ENCODE results near the gene PYM1. TPM values are rescaled to one million over a fixed set of nuclear protein-coding genes. Genes with fewer than 3 reads are reported as not detected.

The PYM1 gene
- total and polyA plus RNA-seq, 2 of the 4 experiments (the other 2 are of a cell fraction), result 26.5 to 27.8 TPM

GRCh38 chr12:55942055-55942454 lies 14.4 kb upstream of the PYM1 start:
- Histone ChIP-seq H2AK5ac (ENCODE audit: low read depth, low read length) (no peak overlapping the region), H3K9ac (ENCODE audit: low read depth, low read length) (no peak overlapping the region), H3K79me1 (ENCODE audit: low read depth in 1 of 2, low read length in 2 of 2) (peaks cover 0 to 22% of the 10 kb centered on the region in 2 experiments; a peak in 2 of 4 replicates), H4K20me1 (ENCODE audit: insufficient read depth, low read length) (no peaks in the 10 kb centered on the region), H3K14ac (replicated peaks; ENCODE audit: low read depth, low read length) (no peak overlapping the region), H3K23ac (ENCODE audit: low read depth, low read length) (no peak overlapping the region), H3K9me1 (ENCODE audit: insufficient read depth, low read length) (no peaks in the 10 kb centered on the region), H3K27me3 (ENCODE audit: control insufficient read depth, insufficient read depth, low read length) (no peaks in the 10 kb centered on the region), H3K27ac (ENCODE audit: insufficient read depth, low read length) (no peak overlapping the region), H3K4ac (ENCODE audit: low read depth, low read length) (no peak overlapping the region), H2AFZ (replicated peaks; ENCODE audit: low read length, poor library complexity) (no peak overlapping the region), H2BK20ac (ENCODE audit: low read depth, low read length) (no peak overlapping the region), H2BK120ac (ENCODE audit: low read depth, low read length) (no peak overlapping the region), H2AK9ac (replicated peaks; ENCODE audit: low read depth, low read length, poor library complexity) (no peak overlapping the region), H3K4me1 (ENCODE audit: control insufficient read depth, insufficient read depth, low read length) (peaks cover 4% of the 10 kb centered on the region), H2BK5ac (ENCODE audit: low read depth, low read length, poor library complexity, severe bottlenecking) (no peak overlapping the region), H4K8ac (ENCODE audit: low read depth in 2 of 2, low read length in 2 of 2) (no peak overlapping the region), H4K5ac (ENCODE audit: low read depth, low read length) (no peak overlapping the region), H3K4me3 (ENCODE audit: insufficient read depth, low read depth, low read length) (no peak overlapping the region), H3K18ac (ENCODE audit: low read depth, low read length) (no peak overlapping the region), H3K56ac (ENCODE audit: extremely low read depth, insufficient read depth, low read length) (no peak overlapping the region), H3K36me3 (ENCODE audit: control insufficient read depth, insufficient read depth, low read length) (peaks cover 41% of the 10 kb centered on the region), H2BK15ac (ENCODE audit: low read depth, low read length) (no peak overlapping the region), H3K9me3 (ENCODE audit: control insufficient read depth, insufficient read depth, low read length) (no peaks in the 10 kb centered on the region), H3K4me2 (ENCODE audit: low read depth, low read length) (no peak overlapping the region), H4K91ac (ENCODE audit: insufficient read depth, low read depth, low read length) (no peak overlapping the region)
- TF ChIP-seq MAZ (IDR thresholded peaks at IDR 0.05; ENCODE audit: borderline replicate concordance, low read depth, low read length) (no peak), CEBPB (IDR thresholded peaks at IDR 0.05; ENCODE audit: low read depth, low read length) (no peak), NFE2L2 (IDR thresholded peaks at IDR 0.05; ENCODE audit: low read depth, low read length) (no peak), RAD21 (IDR thresholded peaks at IDR 0.05; ENCODE audit: low read length) (no peak), RCOR1 (IDR thresholded peaks at IDR 0.05; ENCODE audit: insufficient replicate concordance, low read length) (no peak), CHD1 (IDR thresholded peaks at IDR 0.05; ENCODE audit: low read depth, low read length) (no peak), USF2 (IDR thresholded peaks at IDR 0.05; ENCODE audit: low read depth, low read length) (no peak), MAFK (IDR thresholded peaks at IDR 0.05; ENCODE audit: low read depth, low read length) (no peak), RFX5 (IDR thresholded peaks at IDR 0.05; ENCODE audit: low read depth, low read length) (no peak), CTCF (conservative IDR thresholded peaks at IDR 0.05; ENCODE audit: low read depth, low read length) (no peak), SMC3 (IDR thresholded peaks at IDR 0.05; ENCODE audit: low read depth, low read length) (no peak), FOS (IDR thresholded peaks at IDR 0.05; ENCODE audit: low read depth, low read length) (no peak), MXI1 (IDR thresholded peaks at IDR 0.05; ENCODE audit: borderline replicate concordance, low read depth, low read length) (no peak), ELK1 (IDR thresholded peaks at IDR 0.05; ENCODE audit: borderline replicate concordance, low read depth, low read length) (no peak), POLR2A (IDR thresholded peaks at IDR 0.05; ENCODE audit: low read depth, low read length) (no peak), BHLHE40 (IDR thresholded peaks at IDR 0.05; ENCODE audit: low read depth, low read length) (no peak)
- POLR2A ChIA-PET (ENCODE audit: unreplicated experiment), result no interaction called here
- dilution Hi-C loops (cut with HindIII; ENCODE audit: low sequenced_read_pairs, unreplicated experiment), result no loop called here
- 60% methylated on average over 1 of the region's 4 CpGs; no CpG with 5 or more reads in 1 of the 2 experiments for WGBS, 2 experiments (ENCODE audit: extremely low coverage in 2 of 2, insufficient read length in 1 of 2)
- no peak for DNase-seq
- CTCF ChIA-PET, result interaction anchor here (0.8 kb wide), 1 partner anchor 9 kb away, joined by 3 read pairs; no protein-coding TSS in a partner anchor
- no peak for ATAC-seq (ENCODE audit: low read depth)
- in situ Hi-C loops (cut with MboI; ENCODE audit: low sequenced_read_pairs), result loop anchor here (5.0 to 10.0 kb wide), 2 partner anchors 127 to 205 kb away; partner anchors contain the start of genes ORMDL2 and SARNP
- BruUV-seq (replicated peaks), result no TSS peak
- intact Hi-C loops (cut with micrococcal nuclease), result no loop called here

Data from IMR-90 (cell line).